SK-N-SH (cell line): ENCODE data around the gene PAM.

Source experiments
- EZH2phosphoT487 ChIP-seq: fragments of 200-600 bp; sonication (generic); IDR thresholded peaks from 2 replicates; pipeline ENCODE4 v1.6.1; 2017; ENCODE audit warnings: low read depth, mixed run types, mild to moderate bottlenecking, antibody characterized with exemption, moderate library complexity, borderline replicate concordance
- FOXJ3 ChIP-seq: sonication (generic); formaldehyde crosslinking; IDR thresholded peaks from 2 replicates; pipeline ENCODE4 v1.5.1; 2020; ENCODE audit warnings: mild to moderate bottlenecking, missing genetic modification reagents
- FOXM1 ChIP-seq: IDR thresholded peaks from 2 replicates; pipeline ENCODE4 v1.4.0; 2012; ENCODE audit warnings: low read depth, mild to moderate bottlenecking
- GABPA ChIP-seq: IDR thresholded peaks from 2 replicates; pipeline ENCODE4 v1.4.0; 2012; ENCODE audit warnings: low read depth, mild to moderate bottlenecking
- MXI1 ChIP-seq: IDR thresholded peaks from 2 replicates; pipeline ENCODE4 v1.6.1; 2012; ENCODE audit warnings: mild to moderate bottlenecking, low read depth, low read length, improper control_type of control experiment
- POLR2AphosphoS5 ChIP-seq: IDR thresholded peaks from 2 replicates; pipeline ENCODE4 v1.6.1; 2012; ENCODE audit warnings: low read depth, low read length
- RAD21 ChIP-seq: IDR thresholded peaks from 2 replicates; pipeline ENCODE4 v1.6.1; 2012; ENCODE audit warnings: mild to moderate bottlenecking, low read length
- RCOR1 ChIP-seq: fragments of 150-350 bp; IDR thresholded peaks from 2 replicates; pipeline ENCODE4 v1.6.1; 2017; ENCODE audit warnings: antibody characterized with exemption, low read length
- SIN3A ChIP-seq: IDR thresholded peaks from 2 replicates; pipeline ENCODE4 v1.6.1; 2012; ENCODE audit warnings: low read depth, mild to moderate bottlenecking, low read length, moderate library complexity, borderline replicate concordance
- YY1 ChIP-seq: IDR thresholded peaks from 2 replicates; pipeline ENCODE4 v1.4.0; 2012; ENCODE audit warnings: low read depth, mild to moderate bottlenecking
- TF ChIP-seq, protein P1 (sequence below): fragments of 200-600 bp; sonication (generic); IDR thresholded peaks from 2 replicates; pipeline ENCODE4 v1.6.1; 2017; ENCODE audit warnings: antibody characterized with exemption, mild to moderate bottlenecking, moderate library complexity
- TF ChIP-seq, protein P2 (sequence below): IDR thresholded peaks from 2 replicates; pipeline ENCODE4 v1.6.1; 2012; ENCODE audit warnings: mild to moderate bottlenecking, low read depth, low read length, moderate library complexity
- TF ChIP-seq, protein P3 (sequence below): IDR thresholded peaks from 2 replicates; pipeline ENCODE4 v1.4.0; 2012; ENCODE audit warnings: low read depth, borderline replicate concordance
- TF ChIP-seq, protein P4 (sequence below): IDR thresholded peaks from 2 replicates; pipeline ENCODE4 v1.4.0; 2012; ENCODE audit warnings: low read depth

DNA sequence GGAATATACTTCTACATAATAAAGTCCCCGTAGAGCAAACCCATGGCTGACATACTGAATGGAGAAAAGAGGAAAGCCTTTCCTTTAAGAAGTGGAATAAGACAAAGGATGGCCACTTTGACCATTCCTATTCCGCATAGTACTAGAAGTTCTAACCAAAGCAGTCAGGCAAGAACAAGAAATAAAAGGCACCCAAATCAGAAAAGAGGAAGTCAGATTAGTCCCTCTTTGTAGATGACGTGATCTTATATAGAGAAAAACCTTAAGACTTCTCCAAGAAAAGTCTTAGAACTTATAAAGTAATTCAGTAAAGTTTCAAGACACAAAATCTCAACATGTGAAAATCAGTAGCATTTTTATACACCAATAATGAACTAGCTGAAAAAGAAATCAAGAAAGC is 231.0 kb downstream of the PAM start:
- no peak for TF ChIP-seq FOXJ3 (CRISPR knock-in tag)
- TF ChIP-seq POLR2AphosphoS5 = no peak
- TF ChIP-seq FOXM1 = no peak
- TF ChIP-seq, protein P1, sequence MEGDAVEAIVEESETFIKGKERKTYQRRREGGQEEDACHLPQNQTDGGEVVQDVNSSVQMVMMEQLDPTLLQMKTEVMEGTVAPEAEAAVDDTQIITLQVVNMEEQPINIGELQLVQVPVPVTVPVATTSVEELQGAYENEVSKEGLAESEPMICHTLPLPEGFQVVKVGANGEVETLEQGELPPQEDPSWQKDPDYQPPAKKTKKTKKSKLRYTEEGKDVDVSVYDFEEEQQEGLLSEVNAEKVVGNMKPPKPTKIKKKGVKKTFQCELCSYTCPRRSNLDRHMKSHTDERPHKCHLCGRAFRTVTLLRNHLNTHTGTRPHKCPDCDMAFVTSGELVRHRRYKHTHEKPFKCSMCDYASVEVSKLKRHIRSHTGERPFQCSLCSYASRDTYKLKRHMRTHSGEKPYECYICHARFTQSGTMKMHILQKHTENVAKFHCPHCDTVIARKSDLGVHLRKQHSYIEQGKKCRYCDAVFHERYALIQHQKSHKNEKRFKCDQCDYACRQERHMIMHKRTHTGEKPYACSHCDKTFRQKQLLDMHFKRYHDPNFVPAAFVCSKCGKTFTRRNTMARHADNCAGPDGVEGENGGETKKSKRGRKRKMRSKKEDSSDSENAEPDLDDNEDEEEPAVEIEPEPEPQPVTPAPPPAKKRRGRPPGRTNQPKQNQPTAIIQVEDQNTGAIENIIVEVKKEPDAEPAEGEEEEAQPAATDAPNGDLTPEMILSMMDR = no peak
- TF ChIP-seq, protein P2, sequence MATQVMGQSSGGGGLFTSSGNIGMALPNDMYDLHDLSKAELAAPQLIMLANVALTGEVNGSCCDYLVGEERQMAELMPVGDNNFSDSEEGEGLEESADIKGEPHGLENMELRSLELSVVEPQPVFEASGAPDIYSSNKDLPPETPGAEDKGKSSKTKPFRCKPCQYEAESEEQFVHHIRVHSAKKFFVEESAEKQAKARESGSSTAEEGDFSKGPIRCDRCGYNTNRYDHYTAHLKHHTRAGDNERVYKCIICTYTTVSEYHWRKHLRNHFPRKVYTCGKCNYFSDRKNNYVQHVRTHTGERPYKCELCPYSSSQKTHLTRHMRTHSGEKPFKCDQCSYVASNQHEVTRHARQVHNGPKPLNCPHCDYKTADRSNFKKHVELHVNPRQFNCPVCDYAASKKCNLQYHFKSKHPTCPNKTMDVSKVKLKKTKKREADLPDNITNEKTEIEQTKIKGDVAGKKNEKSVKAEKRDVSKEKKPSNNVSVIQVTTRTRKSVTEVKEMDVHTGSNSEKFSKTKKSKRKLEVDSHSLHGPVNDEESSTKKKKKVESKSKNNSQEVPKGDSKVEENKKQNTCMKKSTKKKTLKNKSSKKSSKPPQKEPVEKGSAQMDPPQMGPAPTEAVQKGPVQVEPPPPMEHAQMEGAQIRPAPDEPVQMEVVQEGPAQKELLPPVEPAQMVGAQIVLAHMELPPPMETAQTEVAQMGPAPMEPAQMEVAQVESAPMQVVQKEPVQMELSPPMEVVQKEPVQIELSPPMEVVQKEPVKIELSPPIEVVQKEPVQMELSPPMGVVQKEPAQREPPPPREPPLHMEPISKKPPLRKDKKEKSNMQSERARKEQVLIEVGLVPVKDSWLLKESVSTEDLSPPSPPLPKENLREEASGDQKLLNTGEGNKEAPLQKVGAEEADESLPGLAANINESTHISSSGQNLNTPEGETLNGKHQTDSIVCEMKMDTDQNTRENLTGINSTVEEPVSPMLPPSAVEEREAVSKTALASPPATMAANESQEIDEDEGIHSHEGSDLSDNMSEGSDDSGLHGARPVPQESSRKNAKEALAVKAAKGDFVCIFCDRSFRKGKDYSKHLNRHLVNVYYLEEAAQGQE = no peak
- TF ChIP-seq RCOR1 = no peak
- TF ChIP-seq, protein P3, sequence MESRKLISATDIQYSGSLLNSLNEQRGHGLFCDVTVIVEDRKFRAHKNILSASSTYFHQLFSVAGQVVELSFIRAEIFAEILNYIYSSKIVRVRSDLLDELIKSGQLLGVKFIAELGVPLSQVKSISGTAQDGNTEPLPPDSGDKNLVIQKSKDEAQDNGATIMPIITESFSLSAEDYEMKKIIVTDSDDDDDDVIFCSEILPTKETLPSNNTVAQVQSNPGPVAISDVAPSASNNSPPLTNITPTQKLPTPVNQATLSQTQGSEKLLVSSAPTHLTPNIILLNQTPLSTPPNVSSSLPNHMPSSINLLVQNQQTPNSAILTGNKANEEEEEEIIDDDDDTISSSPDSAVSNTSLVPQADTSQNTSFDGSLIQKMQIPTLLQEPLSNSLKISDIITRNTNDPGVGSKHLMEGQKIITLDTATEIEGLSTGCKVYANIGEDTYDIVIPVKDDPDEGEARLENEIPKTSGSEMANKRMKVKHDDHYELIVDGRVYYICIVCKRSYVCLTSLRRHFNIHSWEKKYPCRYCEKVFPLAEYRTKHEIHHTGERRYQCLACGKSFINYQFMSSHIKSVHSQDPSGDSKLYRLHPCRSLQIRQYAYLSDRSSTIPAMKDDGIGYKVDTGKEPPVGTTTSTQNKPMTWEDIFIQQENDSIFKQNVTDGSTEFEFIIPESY = no peak
- TF ChIP-seq SIN3A = no peak
- no peak for TF ChIP-seq EZH2phosphoT487
- TF ChIP-seq, protein P4, sequence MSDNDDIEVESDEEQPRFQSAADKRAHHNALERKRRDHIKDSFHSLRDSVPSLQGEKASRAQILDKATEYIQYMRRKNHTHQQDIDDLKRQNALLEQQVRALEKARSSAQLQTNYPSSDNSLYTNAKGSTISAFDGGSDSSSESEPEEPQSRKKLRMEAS = no peak
- TF ChIP-seq GABPA = no peak
- no peak for TF ChIP-seq RAD21
- no peak for TF ChIP-seq MXI1
- no peak for TF ChIP-seq YY1
